ENCODE results near the gene SNW1. TPM values are rescaled to one million over a fixed set of nuclear protein-coding genes. Genes with fewer than 3 reads are reported as not detected.
A peak's percentile ranks its signal among the peaks of the same experiment; 100 is the strongest.
"Not testable (repeated sequence)": the region's sequence is repeated elsewhere in the genome, so short reads cannot be mapped to it uniquely, and the experiment has no call there.

Gene SNW1
- 10 to 100 TPM; 82.7 to 94.2 (median 89.9) TPM for polyA plus RNA-seq (ENCODE audit: insufficient read length in 4 of 4)

- DNase-seq (ENCODE audit: low read depth in 4 of 4, low spot score in 3 of 4), result peak; percentile 90 to 91 (median 90)
Measured at GRCh38 chr14:77760381-77761204, at the start of gene SNW1. SNW1 (minus strand) TSS chr14:77761156; CDS start chr14:77761127, 29 bp downstream.

DNA sequence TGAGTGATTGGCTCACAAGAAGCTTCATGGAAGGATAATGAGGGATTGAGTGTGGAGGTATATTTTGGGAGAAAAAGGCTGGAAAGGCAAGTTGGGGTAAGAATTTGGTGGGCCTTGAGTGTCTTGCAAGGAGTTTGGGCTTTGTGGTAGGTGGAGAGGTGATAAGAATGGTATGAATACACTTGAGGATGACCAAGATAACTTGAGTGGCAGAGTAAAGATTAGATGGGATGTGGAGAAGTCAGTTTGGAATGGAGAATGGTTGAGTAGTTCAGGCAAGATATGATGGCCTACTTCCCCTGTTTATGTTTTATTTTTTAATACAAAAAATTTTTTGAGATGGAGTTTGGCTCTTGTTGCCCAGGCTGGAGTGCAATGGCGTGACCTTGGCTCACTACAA, 48.1 kb upstream of the SNW1 start:
- no peak for DNase-seq (ENCODE audit: low read depth in 4 of 4, low spot score in 3 of 4)

DNA sequence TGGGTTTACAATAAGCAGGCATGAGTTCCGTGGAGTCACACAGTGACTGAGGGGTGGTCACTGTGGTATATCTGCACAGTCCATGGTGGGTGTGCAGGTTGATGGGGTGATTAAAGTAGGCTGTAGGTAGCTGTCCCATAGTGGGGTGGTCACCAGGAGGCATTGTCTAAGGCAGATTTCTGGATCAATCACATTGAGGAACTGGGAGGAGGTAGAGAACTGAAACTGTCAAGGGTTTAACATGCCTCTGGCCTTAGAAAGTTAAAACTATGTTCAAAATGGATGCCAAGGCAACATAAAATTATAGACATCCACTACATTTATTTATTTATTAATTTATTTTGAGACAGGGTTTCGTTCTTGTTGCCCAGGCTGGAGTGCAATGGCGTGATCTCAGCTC, 47.3 kb upstream of the SNW1 start:
- DNase-seq (ENCODE audit: low read depth in 4 of 4, low spot score in 3 of 4), result no peak

DNA sequence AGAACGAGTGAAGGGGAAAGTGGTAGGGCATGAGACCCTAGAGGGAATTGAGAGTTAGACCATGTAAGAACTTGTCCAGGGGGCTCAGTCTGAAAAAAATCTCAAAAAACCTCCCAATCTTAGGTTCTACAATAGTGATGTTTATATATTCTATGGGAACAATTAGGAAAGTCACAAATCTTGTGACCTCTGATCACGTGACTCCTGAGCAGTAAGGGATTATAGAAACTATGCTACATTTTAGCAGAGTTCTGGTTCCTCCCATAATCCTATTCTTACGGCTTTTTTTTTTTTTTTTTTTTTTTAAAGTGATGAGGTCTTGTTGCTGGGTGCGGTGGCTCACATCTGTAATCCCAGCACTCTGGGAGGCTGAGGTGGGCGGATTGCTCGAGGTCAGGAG, 44.8 kb upstream of the SNW1 start:
- DNase-seq (ENCODE audit: low read depth in 4 of 4, low spot score in 3 of 4), result no peak

DNA sequence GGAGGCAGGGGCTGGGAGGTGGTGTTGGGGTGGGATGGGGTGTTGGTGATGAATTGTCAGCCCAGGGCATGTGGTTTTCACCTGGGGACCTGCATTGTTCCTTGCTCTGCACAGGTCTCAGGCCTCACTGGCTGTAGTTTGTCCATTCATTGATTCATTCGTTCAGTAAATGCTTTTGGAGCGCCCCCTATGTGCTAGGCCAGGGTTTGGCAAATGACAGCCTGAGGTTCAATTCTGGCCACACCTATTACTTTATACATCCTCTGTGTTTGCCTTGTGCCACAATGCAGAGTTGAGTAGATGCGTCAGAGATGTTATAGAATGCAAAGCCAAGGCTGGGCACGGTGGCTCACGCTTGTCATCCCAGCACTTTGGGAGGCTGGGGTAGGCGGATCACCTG, 43.6 kb upstream of the SNW1 start:
- no peak for DNase-seq (ENCODE audit: low read depth in 4 of 4, low spot score in 3 of 4)

DNA sequence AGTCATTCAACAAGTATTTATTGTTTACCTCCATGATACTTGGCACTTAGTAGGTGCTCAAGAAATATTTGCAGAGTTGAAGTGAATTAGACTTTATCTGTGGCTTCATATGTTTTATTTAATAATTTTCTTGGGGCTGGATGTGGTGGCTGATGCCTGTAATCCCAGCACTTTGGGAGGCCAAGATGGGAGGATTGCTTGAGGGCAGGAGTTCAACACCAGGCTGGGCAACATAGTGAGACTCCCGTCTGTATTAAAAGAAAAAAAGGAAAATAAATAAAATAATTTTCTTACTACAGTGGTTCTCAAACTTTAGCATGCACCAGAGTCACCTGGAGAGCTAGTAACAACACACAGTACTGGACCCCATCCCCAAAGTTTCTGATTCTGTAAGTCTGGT, 39.9 kb upstream of the SNW1 start:
- no peak for DNase-seq (ENCODE audit: low read depth in 4 of 4, low spot score in 3 of 4)

DNA sequence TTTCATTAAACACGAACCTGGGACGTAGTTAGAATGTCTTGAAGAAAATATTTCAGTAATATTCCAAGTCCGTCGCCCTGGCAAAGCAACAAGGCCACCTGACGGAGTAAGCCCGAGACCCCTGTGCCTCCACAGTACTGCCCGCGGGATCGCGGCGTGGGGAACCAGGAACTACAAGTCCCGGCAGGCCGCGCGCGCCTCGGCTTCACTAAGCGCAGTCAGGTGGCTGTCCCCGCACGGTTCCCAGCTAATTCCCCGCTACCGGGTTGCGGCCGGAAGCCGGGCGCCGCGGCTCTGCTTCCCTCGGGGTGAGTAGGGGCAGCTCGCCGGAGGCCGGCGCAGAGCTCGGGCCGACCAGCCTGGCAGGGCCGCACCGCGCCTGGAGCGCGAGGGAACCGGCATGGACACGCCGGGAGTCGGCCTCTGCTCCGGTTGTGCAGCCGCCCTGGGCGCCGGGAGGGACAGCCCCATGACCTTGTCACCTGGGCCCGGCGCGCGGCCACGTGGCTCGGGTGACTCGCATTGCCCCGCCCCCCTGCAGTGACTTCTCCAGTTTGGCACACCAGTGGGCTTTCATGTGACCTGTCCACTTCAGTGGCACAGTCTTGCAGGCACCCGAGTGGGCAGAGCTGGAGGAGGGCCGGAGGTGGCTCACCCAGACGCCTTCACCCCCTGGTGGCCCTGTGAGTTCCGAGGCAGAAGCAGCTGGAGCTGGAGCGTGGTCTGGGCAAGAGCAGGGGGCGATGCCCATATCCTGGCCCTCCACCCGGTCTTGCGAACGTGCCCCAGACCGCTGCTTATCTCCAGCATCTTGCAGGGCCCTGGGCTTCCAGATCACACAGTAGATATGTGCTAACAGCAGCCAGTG, 39.1 kb upstream of the SNW1 start, which contains the start of gene ADCK1:
ADCK1 (plus strand) TSS at position 247 of the 868 bp plus-strand sequence. CDS start 18,870 bp downstream, outside the sequence.
- DNase-seq (ENCODE audit: low read depth in 4 of 4, low spot score in 3 of 4), result peak; percentile 47 to 70 (median 60)

GRCh38 chr14:77799456-77799855, 38.5 kb upstream of the SNW1 start:
- DNase-seq (ENCODE audit: low read depth in 4 of 4, low spot score in 3 of 4), result not testable (repeated sequence)

GRCh38 chr14:77794357-77794756, 33.4 kb upstream of the SNW1 start:
- no peak for DNase-seq (ENCODE audit: low read depth in 4 of 4, low spot score in 3 of 4)

DNA sequence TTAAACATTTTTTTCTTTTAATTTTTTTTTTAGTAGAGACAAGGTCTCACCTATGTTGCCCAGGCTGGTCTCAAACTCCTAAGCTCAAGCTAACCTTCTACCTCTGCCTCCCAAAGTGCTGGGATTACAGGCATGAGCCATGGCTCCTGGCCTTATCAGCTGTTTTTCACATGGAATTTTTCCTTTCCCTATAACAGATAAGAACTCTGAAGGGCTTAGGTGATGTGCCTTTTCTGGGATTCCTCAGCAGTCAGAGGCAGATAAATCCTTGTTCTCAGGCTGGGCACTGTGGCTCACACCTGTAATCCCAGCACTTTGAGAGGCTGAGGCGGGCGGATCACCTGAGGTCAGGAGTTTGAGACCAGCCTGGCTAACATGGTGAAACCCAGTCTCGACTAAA, 32.3 kb upstream of the SNW1 start:
- not testable (repeated sequence) for DNase-seq (ENCODE audit: low read depth in 4 of 4, low spot score in 3 of 4)

GRCh38 chr14:77791225-77791600, 30.3 kb upstream of the SNW1 start:
- no peak for DNase-seq (ENCODE audit: low read depth in 4 of 4, low spot score in 3 of 4)

- DNase-seq (ENCODE audit: low read depth in 4 of 4, low spot score in 3 of 4), result no peak
Measured at GRCh38 chr14:77790566-77791224, 29.7 kb upstream of the SNW1 start.

- DNase-seq (ENCODE audit: low read depth in 4 of 4, low spot score in 3 of 4), result no peak
Measured at GRCh38 chr14:77786148-77786547, 25.2 kb upstream of the SNW1 start.

- DNase-seq (ENCODE audit: low read depth in 4 of 4, low spot score in 3 of 4), result no peak
Measured at GRCh38 chr14:77782202-77782601, 21.2 kb upstream of the SNW1 start.

GRCh38 chr14:77773966-77774365, 13.0 kb upstream of the SNW1 start:
- DNase-seq (ENCODE audit: low read depth in 4 of 4, low spot score in 3 of 4), result not testable (repeated sequence)

- DNase-seq (ENCODE audit: low read depth in 4 of 4, low spot score in 3 of 4), result not testable (repeated sequence)
Measured at GRCh38 chr14:77768442-77769069, 7.6 kb upstream of the SNW1 start.

DNA sequence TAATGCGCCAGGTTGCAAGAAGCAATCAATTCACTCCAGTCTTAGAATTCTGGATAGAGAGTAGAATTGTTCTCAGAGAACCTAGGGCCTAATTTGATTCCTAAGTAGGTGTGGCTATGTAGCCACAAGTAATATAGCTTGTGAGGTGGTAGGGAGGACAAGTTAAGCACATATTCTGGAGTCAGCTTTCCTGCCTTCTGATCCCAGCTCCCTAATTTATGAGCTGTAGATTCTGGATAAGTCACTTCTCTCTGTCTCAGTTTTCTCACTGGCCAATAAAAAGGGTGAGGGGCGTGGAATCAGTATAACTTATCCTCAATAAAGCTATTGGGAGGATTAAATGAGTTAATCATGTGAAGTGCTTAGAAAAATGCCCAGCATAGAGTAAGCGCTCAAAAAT, 3.0 kb upstream of the SNW1 start:
- DNase-seq (ENCODE audit: low read depth in 4 of 4, low spot score in 3 of 4), result no peak

DNA sequence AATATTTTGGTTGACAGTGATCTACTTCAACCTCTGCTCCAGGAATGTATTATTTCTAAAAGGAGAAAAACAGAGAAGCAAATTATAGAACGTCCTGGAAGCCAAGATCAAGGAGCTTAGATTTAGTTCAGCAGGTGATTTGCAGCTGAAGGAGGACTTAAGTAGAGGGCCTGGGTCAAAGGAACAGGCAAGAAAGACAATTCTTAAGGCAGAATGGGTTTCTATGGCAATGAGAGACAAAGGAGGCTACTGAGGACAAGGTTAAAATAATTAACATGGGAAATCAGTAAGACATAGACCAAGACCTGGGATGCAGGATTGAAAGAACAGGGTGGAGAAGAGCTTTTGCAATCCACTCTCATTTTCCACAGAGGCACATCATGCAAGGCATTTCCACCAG, 2.4 kb upstream of the SNW1 start:
- no peak for DNase-seq (ENCODE audit: low read depth in 4 of 4, low spot score in 3 of 4)

DNA sequence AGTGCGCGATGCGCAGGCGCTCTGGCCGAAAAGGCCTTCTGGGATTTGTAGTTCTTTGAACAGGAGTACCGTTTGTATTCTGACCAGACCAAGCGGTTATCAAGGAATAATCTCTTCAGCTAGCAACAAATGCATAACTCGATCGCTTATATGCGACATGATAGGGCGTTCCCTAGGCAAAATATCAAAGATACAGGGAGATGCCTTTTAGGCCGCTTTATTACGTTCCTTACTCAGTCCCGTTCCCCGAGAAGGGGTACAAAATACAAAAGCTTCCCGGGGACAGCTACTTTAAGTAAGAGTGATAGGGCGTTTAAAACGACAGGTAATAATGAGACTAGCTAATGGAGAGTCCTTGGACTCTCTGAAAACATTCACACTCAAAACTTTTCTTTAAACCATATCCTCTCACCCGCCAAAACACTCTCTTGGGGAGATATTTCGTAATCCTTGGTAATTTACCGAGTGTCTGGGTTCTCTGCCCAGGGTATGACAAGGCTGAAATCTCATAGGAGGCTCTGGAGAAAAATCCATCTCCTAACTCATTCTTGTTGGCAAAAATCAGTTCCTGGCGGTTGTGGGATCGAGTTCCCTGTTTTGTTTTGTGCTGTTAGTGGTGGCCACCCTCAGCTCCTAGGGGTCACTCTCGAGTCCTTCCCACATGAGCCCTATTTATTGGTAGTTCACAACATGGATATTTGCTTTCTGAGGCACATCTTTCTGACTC, 412 bp upstream of the SNW1 start:
- peak in 2 of 4 donors; percentile 12 to 15 for DNase-seq (ENCODE audit: low read depth in 4 of 4, low spot score in 3 of 4)
